Measurements from ENCODE around the gene XXYLT1.
A peak's percentile ranks its signal among the peaks of the same experiment; 100 is the strongest.

Gene XXYLT1

GRCh38 chr3:195182470-195182795, 88.5 kb downstream of the XXYLT1 start:
- DNase-seq, result no peak

GRCh38 chr3:195181741-195182469, 89.1 kb downstream of the XXYLT1 start:
- DNase-seq, result no peak

GRCh38 chr3:195181113-195181498, 89.9 kb downstream of the XXYLT1 start:
- DNase-seq, result no peak

DNA sequence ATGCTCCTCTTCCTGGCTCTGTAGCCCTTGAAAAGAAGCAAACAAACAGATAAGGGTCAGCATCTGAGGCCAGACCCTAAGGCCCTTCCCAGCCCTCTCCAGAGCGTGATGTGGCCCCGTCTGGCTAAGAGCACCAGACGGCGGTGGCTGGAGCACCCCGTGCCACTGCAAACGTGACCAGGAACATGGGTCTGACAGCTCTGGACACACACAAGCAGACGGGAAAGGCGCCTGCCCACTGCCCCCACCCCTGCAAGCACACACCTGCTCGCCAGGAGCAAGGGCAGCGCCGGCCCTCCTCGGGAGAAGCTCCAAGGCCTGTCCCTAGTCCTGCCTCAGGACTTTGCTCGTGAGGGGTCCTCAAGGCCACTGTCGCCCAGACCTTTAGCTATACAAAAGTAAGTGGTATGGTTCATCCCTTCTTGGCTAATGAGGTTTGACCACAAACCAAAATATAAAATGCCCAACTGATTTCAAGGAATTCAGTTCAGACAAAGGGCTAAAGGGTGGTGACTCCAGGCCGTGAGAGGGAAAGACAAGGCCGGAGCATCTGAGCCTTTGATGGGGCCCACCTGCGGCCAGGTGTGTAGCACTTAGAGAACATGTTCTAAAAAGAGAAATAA, 90.4 kb downstream of the XXYLT1 start:
- no peak for DNase-seq

DNA sequence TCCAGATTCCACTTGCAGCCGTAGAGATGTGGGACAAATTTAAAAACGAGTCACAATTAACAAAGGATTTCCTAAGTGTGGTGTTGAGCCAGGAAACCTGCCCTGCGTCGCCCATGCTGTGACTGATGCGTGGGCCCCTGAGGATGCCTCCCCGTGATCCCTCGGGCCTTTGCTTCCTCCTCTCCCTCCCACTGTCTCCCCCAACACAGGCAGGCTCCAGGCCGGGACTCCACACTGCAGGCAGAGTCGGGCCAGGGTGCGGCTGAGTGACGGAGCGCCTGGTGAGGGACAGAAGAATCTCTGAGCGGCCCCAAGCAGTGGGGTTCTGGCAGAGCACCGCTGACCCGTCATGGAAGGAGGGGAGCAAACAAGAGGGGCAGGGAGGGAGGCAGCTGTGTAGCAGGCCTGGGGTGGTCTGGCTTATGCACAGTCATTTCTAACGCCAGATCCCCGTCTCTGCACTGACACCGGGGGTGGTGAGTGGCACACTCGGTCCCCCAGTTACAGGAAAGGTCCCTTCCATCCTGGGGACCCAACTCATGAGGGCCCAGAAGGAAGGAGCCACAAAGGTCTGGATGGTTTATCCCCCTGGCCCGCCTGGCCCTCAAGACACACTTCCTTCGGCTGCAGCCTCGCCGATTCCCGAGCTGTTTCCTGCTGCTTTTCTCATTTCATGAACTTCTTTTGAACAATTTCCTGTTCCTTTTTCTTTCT, 91.0 kb downstream of the XXYLT1 start:
- no peak for DNase-seq

GRCh38 chr3:195178124-195178910, 92.6 kb downstream of the XXYLT1 start:
- no peak for DNase-seq

DNA sequence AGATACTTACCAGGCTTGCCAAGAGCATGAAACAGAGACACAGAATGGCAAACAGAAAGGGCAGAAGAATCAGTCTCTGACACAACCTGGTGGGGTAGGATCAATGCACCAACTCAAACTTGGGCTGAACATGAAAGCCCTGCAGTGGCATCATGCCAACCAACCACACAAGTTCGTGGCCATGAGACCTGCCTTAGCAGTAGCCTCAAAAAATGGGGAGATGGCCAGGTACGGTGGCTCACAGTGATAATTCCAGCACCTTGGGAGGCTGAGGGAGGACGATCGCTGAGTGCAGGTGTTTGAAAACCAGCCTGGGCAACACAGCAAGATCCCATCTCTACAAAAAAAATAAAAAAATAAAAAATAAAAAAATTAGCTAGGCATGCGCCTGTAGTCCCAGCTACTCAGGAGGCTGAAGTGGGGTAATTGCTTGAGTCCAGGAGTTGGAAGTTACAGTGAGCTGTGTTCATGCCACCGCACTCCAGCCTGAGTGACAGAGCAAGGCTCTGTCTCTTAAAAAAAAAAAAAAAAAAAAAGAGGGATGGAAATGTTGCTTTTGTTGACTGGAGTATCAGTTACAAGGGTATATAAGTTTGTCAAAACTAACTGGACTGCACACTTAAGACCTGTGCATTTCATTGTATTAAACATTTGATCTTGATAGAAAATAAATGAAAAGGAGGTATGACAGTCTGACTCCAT, 93.4 kb downstream of the XXYLT1 start:
- DNase-seq, result no peak

- DNase-seq, result no peak
Observed at GRCh38 chr3:195176776-195177175, 94.2 kb downstream of the XXYLT1 start.

GRCh38 chr3:195175476-195176337, 95.3 kb downstream of the XXYLT1 start:
- DNase-seq, result no peak

GRCh38 chr3:195175076-195175475, 95.9 kb downstream of the XXYLT1 start:
- no peak for DNase-seq

DNA sequence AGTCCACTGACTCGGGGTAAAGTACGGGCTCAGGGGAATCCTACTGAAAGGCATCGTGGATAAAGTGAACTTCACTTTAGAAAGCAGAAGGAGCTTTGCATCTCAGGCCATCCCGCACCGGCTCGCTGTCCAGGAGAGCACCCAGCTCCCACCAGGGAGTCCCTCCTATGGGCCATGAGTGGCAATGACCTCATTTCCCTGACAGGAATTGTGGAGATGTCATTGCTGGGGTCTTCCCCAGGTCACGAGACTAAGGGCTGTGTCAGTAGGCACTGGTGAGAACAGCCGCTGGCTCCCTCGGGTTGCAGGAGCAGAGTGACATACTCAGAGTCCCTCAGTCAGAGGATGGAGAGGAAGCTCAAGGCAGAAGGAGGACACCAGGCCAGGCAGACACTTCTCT, 97.3 kb downstream of the XXYLT1 start:
- DNase-seq, result peak; percentile 48

GRCh38 chr3:195172896-195173295, 98.1 kb downstream of the XXYLT1 start:
- no peak for DNase-seq

DNA sequence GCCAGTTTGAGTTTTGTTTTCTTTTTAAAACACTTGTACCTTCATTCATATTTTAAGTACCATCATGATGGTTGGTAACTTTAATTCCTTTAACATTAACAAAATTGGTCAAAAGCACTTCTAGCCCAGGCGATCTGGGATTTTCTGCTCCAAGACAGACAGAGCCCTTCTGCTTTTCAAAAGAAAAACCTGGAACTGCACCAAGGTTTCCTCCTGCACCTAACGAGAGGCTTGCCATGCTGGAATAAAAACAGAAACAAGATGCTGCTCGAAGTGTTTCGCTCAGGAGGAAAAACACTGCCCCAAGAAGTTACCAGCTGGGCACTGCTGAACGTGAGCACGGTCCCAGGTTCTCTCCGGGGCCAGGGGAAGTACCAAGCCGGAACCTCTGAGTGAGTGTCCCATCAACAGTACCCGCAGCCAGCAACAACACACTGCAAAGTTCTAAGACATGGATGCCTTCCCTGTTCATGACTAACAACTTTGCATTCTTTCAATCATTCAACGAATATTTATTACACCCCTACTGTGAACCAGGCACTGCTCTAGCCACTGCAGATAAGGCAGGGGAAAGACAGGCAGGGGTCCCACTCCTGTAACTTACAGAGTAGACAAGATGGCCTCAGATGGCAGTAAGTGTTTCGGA, 98.8 kb downstream of the XXYLT1 start:
- peak; percentile 21 for DNase-seq

GRCh38 chr3:195171093-195171873, 99.7 kb downstream of the XXYLT1 start:
- no peak for DNase-seq

DNA sequence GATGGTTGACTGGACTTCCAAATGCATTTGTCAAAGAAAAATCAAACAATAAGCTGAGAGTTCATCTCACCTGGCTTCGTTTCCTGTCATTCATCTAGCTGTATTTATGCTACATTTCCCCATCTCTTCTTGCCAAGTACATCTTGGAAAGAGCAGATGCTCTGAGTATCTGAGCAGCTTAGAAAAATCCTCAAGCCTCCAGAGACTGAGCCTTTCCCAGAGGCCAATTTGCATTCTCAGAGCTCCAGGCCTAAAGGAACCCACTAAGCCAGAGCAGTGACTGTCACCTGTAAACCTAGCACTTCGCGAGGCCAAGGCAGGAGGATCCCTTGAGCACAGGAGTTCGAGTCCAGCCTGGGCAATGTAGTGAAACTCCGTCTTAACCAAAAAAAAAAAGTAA, 100.5 kb downstream of the XXYLT1 start:
- no peak for DNase-seq

DNA sequence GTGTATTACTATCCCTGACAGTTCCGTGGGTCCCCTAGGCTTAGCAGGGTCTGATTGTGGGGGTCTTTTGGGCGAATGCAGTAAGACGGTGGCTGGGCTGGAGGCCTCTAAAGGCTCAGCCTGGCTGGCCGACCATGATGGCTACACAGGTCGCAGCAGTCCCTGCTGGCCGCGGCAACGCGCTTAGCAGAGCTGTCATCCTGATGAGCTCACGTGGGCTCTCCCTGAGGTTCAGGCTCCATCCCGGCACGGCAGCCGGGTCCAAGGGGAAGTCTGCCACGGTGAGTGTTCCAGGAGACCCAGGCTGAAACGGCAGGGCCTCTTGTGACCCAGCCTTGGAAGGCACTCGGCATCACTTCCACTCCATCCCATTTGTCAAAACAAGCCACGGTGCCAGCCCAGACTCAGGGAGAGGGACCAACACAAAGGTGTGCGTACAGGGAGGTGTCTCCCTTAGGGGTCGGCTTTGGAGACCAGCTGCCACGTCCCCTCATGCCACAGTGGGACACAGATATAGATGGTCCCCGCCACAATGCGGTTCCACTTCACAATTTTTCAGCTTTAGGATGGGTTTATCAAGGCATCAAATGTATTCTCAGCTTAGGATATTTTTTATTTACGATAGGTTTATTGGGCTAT, 101.8 kb downstream of the XXYLT1 start:
- no peak for DNase-seq

- no peak for DNase-seq
Observed at GRCh38 chr3:195168009-195168762, 102.8 kb downstream of the XXYLT1 start.

DNA sequence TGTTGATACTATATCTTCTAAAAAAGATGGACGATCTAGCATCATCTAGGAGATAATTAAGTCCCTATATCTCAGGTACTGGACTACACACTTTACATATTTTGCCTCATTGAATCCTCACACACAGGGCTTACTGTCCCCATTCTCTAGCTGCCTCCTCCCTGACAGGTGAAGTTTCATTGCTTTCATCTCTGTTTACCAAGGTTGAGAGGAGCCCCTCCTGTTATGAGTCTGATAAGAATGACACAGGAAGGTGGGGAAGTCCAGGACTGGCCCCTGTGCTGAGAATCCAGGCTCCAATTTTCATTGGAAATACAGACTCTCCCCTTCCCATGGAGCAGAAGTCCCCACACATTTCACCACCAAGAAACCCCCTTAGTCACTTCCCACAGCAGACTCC, 105.2 kb downstream of the XXYLT1 start:
- no peak for DNase-seq

GRCh38 chr3:195165265-195165609, 105.7 kb downstream of the XXYLT1 start:
- no peak for DNase-seq
